Measurements from ENCODE around the gene RUFY1.

DNA sequence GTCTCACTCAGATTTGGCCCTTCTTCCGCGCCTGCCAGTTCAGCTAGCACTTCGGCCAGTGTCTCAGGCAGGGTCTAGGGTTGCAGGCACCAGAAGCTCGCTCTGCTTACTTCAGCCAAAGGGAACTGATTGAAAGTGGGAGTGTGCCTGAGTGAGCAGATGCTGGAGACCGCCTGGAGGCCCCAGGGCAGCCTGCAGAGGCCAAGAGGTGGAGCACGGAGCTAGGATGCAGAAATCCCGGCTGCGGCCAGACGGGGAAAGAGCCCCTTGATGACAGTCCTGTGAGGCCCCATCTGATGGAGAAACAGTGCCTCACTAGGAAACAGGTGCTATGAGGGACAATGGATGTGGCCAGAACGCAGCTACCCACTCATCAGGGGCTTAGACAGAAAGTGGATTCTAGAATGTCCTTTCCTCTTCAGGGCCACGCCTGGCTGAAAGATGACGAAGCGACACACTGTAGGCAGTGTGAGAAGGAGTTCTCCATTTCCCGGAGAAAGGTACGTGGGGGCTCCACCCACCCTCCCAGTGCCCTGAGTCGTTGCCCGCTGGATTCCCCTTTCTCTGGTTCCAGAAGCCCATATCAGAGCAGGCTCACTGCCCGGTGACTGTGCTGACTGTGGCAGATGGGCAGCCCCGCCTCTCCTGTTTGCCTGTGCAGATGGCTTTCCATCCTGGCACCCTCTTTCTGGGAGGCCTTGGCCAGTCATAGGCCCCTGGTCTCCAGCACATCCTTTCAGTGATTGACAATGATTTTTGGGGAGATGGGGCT lies 57.0 kb downstream of the RUFY1 start:
- TF ChIP-seq, protein P1, sequence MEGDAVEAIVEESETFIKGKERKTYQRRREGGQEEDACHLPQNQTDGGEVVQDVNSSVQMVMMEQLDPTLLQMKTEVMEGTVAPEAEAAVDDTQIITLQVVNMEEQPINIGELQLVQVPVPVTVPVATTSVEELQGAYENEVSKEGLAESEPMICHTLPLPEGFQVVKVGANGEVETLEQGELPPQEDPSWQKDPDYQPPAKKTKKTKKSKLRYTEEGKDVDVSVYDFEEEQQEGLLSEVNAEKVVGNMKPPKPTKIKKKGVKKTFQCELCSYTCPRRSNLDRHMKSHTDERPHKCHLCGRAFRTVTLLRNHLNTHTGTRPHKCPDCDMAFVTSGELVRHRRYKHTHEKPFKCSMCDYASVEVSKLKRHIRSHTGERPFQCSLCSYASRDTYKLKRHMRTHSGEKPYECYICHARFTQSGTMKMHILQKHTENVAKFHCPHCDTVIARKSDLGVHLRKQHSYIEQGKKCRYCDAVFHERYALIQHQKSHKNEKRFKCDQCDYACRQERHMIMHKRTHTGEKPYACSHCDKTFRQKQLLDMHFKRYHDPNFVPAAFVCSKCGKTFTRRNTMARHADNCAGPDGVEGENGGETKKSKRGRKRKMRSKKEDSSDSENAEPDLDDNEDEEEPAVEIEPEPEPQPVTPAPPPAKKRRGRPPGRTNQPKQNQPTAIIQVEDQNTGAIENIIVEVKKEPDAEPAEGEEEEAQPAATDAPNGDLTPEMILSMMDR (IDR thresholded peaks at IDR 0.05): no peak
- no peak for TF ChIP-seq ZFX (IDR thresholded peaks at IDR 0.05; ENCODE audit: borderline replicate concordance)
